Coronary artery (tissue), 2 donors: ENCODE results near the gene HAUS8.

Experiments
- DNase-seq: peaks from one replicate; pipeline ENCODE4 v3.0.0-alpha.2; 2017; ENCODE audit warnings: low spot score
- H3K27ac ChIP-seq, 2 donors: fragments of 200-600 bp; sonication (generic); one replicate each; pipeline ENCODE4 v1.5.1; 2016 to 2019
- H3K4me3 ChIP-seq: fragments of 200-600 bp; sonication (generic); 2 replicates; pipeline ENCODE4 v1.5.1; 2016; ENCODE audit warnings: mild to moderate bottlenecking, moderate library complexity
- TF ChIP-seq, protein P1 (sequence below): fragments of 200-600 bp; sonication (generic); IDR thresholded peaks from one replicate; pipeline ENCODE4 v1.5.1; 2019; ENCODE audit warnings: antibody characterized with exemption

The HAUS8 gene

DNA sequence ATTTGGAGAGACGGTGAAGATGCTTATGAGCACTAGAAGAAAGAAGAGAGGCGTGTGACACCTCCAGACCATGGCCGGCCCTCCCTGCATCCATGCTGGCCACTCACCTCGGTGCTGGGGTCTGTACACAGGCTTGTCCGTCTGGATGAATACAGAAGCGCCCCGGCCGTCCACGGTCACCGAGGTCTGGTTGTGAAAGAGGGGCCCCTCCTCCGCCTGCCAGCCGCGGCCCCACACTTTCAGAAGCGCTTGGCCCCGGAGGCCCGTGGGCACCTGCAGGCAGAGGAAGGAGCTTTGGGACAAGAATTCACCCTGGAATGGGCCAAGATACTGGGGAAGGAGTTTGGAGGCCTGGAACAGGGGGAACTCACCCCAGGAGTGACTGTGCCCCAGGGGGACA lies 63.8 kb downstream of the HAUS8 start:
- no peak for DNase-seq
- TF ChIP-seq, protein P1, sequence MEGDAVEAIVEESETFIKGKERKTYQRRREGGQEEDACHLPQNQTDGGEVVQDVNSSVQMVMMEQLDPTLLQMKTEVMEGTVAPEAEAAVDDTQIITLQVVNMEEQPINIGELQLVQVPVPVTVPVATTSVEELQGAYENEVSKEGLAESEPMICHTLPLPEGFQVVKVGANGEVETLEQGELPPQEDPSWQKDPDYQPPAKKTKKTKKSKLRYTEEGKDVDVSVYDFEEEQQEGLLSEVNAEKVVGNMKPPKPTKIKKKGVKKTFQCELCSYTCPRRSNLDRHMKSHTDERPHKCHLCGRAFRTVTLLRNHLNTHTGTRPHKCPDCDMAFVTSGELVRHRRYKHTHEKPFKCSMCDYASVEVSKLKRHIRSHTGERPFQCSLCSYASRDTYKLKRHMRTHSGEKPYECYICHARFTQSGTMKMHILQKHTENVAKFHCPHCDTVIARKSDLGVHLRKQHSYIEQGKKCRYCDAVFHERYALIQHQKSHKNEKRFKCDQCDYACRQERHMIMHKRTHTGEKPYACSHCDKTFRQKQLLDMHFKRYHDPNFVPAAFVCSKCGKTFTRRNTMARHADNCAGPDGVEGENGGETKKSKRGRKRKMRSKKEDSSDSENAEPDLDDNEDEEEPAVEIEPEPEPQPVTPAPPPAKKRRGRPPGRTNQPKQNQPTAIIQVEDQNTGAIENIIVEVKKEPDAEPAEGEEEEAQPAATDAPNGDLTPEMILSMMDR = no peak
- H3K4me3 ChIP-seq = no peak overlapping the region
- no peak overlapping the region for H3K27ac ChIP-seq

DNA sequence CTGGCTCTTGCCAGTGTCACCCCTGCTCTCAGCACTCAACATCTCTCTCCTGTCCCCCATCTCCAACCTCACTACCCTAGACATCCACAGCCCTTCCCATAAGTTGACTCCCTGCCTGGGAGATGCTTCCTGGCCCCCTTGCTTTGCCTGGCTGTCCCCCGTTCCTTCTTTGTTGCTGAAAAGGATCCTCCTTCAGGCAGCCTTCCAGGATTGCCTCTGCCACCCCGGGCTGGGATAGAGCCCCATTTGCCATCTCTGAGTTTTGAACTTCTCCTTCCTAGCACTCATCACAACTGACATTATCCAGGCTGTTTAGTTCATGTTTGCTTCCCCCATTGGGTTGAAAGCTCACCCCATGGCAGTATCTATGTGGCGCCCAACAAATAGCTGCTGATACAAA lies 68.7 kb downstream of the HAUS8 start:
- DNase-seq = no peak
- H3K4me3 ChIP-seq = no peak overlapping the region
- TF ChIP-seq, protein P1 = no peak
- no peak overlapping the region for H3K27ac ChIP-seq

DNA sequence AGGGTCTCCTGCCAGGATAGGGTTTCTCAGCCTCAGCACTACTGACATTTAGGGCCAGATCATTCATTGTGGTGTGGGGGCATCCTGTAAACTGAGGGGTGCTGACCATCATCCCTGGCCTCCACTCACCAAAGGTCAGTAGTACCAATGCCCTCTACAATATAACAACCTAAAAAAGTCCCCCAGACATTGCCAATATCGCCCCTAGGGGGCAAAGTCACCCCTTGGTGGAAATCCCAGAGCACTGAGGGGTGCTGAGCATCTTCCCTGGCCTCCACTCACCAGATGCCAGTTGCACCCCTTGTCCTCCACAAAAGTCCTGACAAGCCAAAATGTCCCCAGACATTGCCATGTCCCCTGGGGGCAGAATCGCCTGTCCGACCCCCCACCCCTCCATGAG lies 70.3 kb downstream of the HAUS8 start:
- TF ChIP-seq, protein P1 = no peak
- no peak overlapping the region for H3K4me3 ChIP-seq
- no peak for DNase-seq
- H3K27ac ChIP-seq = no peak overlapping the region

DNA sequence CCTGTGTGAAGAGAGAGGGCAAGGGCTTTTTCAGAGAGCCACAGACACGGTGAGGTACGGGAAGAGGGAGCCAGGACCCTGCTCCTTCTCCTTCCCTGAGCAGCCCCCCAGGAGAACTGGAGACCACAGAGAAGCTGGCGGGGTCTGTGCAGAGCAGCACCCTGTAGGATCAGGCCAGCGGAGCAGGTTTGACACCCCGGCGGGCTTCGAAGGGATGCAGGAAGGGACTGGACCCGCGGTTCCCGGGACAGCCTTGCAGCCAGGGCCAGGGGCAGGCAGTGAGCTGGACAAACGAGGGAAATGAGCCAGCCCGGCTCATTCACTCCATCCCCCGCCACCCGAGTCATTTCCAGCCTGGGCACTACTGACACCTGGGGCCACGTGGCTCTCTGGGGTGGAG lies 70.9 kb downstream of the HAUS8 start:
- TF ChIP-seq, protein P1 = no peak
- Histone ChIP-seq H3K27ac (no peak overlapping the region), H3K4me3 (no peak overlapping the region)
- no peak for DNase-seq

DNA sequence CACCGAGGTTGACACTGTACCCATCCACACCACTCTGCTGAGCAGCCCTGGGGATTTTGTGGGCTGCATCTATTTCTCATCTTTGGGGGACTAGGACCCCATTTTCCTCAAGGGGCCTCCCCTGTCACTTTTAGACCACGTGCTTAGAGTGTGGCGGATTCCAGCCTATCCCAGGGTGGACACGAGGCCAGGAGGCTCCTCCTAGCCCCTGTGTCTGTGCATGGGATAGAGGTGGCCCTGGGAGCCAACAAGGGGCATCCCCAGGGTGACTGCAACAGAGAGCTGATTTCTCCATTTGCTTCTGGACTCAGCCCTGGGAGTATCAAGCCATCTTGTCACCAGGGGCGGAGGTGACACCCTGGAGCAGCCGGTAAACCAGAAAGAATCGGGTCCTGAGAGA lies 72.8 kb downstream of the HAUS8 start:
- TF ChIP-seq, protein P1 = no peak
- H3K4me3 ChIP-seq = no peak overlapping the region
- no peak for DNase-seq
- H3K27ac ChIP-seq = no peak overlapping the region

DNA sequence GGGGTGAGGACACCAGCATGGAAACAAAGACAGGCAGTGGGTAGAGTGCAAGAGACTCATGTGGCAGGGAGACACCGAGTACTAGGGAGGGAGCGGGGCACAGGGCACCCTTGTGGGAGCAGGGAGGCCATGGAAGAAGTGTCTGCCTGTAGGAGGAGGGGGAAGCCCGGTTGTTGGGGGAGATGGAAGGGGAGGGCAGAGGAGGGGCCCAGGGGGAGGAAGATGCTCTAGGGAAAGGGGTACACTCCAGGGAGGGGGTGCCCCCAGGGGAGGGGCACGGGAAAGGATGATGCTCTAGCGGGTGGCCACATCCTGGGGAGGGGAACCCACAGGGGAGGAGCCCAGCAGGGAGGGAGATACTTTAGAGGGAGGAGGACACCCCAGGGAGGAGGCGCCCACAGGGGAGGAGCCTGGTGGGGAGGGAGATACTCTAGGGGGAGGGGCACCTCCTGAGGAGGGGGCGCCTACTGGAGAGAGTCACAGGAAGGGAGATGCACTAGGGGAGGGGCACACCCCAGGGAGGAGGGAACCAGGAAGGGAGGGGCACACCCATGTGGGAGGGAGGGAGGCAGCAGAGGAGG lies 73.6 kb downstream of the HAUS8 start:
- TF ChIP-seq, protein P1 = no peak
- Histone ChIP-seq H3K4me3 (no peak overlapping the region), H3K27ac (no peak overlapping the region)
- no peak for DNase-seq
